ENCODE results near the gene NSF. TPM values are rescaled to one million over a fixed set of nuclear protein-coding genes. Genes with fewer than 3 reads are reported as not detected.
"Not testable (repeated sequence)": the region's sequence is repeated elsewhere in the genome, so short reads cannot be mapped to it uniquely, and the experiment has no call there.

Gene NSF
- total RNA-seq, 2 donors from 2014 or later, result 29.7 to 41.0 TPM

- H3K27me3 ChIP-seq (ENCODE audit: control insufficient read depth, insufficient read depth, low read length, poor library complexity, severe bottlenecking); H3K36me3 Mint-ChIP-seq (ENCODE audit: low read depth); DNase-seq; H3K27ac ChIP-seq (ENCODE audit: low read depth, low read length); H3K4me1 Mint-ChIP-seq; H3K4me3 Mint-ChIP-seq; H3K27ac Mint-ChIP-seq; H3K27me3 Mint-ChIP-seq (ENCODE audit: insufficient read depth); H3K4me3 ChIP-seq (ENCODE audit: low read length); H3K9me3 ChIP-seq (ENCODE audit: control insufficient read depth, low read length); H3K9ac ChIP-seq (ENCODE audit: extremely low read depth, low read length, poor library complexity, severe bottlenecking); H3K36me3 ChIP-seq (ENCODE audit: control insufficient read depth, insufficient read depth, low read length); H3K9me3 Mint-ChIP-seq; H3K4me1 ChIP-seq (ENCODE audit: control insufficient read depth, insufficient read depth, low read length): not testable (repeated sequence)
- no CpG with 5 or more reads among the region's 2 CpGs for WGBS, 2 experiments (ENCODE audit: insufficient coverage in 1 of 2, insufficient read length in 1 of 2)
These were observed 57.3 kb downstream of the NSF start for GRCh38 chr17:46647688-46648278.

GRCh38 chr17:46649246-46649645 lies 58.8 kb downstream of the NSF start:
- H3K9me3 ChIP-seq (ENCODE audit: control insufficient read depth, low read length); H3K4me1 ChIP-seq (ENCODE audit: control insufficient read depth, insufficient read depth, low read length); H3K27ac ChIP-seq (ENCODE audit: low read depth, low read length); H3K9me3 Mint-ChIP-seq; H3K27ac Mint-ChIP-seq; H3K4me3 ChIP-seq (ENCODE audit: low read length); H3K4me3 Mint-ChIP-seq; H3K27me3 ChIP-seq (ENCODE audit: control insufficient read depth, insufficient read depth, low read length, poor library complexity, severe bottlenecking); H3K9ac ChIP-seq (ENCODE audit: extremely low read depth, low read length, poor library complexity, severe bottlenecking); H3K4me1 Mint-ChIP-seq; H3K27me3 Mint-ChIP-seq (ENCODE audit: insufficient read depth); H3K36me3 ChIP-seq (ENCODE audit: control insufficient read depth, insufficient read depth, low read length); H3K36me3 Mint-ChIP-seq (ENCODE audit: low read depth): not testable (repeated sequence)
- WGBS, 2 experiments (ENCODE audit: insufficient coverage in 1 of 2, insufficient read length in 1 of 2), result 100% methylated on average over 1 of the region's 7 CpGs; no CpG with 5 or more reads in 1 of the 2 experiments
- peak; percentile 13 for DNase-seq

- not testable (repeated sequence) for H3K27me3 ChIP-seq (ENCODE audit: control insufficient read depth, insufficient read depth, low read length, poor library complexity, severe bottlenecking); H3K4me3 Mint-ChIP-seq; H3K9ac ChIP-seq (ENCODE audit: extremely low read depth, low read length, poor library complexity, severe bottlenecking); H3K9me3 ChIP-seq (ENCODE audit: control insufficient read depth, low read length); H3K36me3 ChIP-seq (ENCODE audit: control insufficient read depth, insufficient read depth, low read length); H3K4me1 Mint-ChIP-seq; H3K27me3 Mint-ChIP-seq (ENCODE audit: insufficient read depth); H3K4me3 ChIP-seq (ENCODE audit: low read length); H3K9me3 Mint-ChIP-seq; DNase-seq; H3K27ac ChIP-seq (ENCODE audit: low read depth, low read length); H3K4me1 ChIP-seq (ENCODE audit: control insufficient read depth, insufficient read depth, low read length); H3K27ac Mint-ChIP-seq; H3K36me3 Mint-ChIP-seq (ENCODE audit: low read depth)
- no CpG with 5 or more reads among the region's 7 CpGs for WGBS, 2 experiments (ENCODE audit: insufficient coverage in 1 of 2, insufficient read length in 1 of 2)
These were observed 61.7 kb downstream of the NSF start for GRCh38 chr17:46652024-46652643.

GRCh38 chr17:46658235-46658634 lies 67.8 kb downstream of the NSF start:
- not testable (repeated sequence) for H3K36me3 Mint-ChIP-seq (ENCODE audit: low read depth); H3K27me3 Mint-ChIP-seq (ENCODE audit: insufficient read depth)
- WGBS, 2 experiments (ENCODE audit: insufficient coverage in 1 of 2, insufficient read length in 1 of 2), result no CpG with 5 or more reads among the region's 5 CpGs

GRCh38 chr17:46659702-46660101 lies 69.2 kb downstream of the NSF start:
- WGBS, 2 experiments (ENCODE audit: insufficient coverage in 1 of 2, insufficient read length in 1 of 2), result no CpG with 5 or more reads among the region's 4 CpGs
- H3K4me3 ChIP-seq (ENCODE audit: low read length); H3K9me3 Mint-ChIP-seq; H3K4me3 Mint-ChIP-seq; H3K27me3 Mint-ChIP-seq (ENCODE audit: insufficient read depth); H3K36me3 ChIP-seq (ENCODE audit: control insufficient read depth, insufficient read depth, low read length); H3K27ac Mint-ChIP-seq; H3K27ac ChIP-seq (ENCODE audit: low read depth, low read length); H3K9me3 ChIP-seq (ENCODE audit: control insufficient read depth, low read length); H3K27me3 ChIP-seq (ENCODE audit: control insufficient read depth, insufficient read depth, low read length, poor library complexity, severe bottlenecking); DNase-seq; H3K36me3 Mint-ChIP-seq (ENCODE audit: low read depth); H3K4me1 Mint-ChIP-seq; H3K4me1 ChIP-seq (ENCODE audit: control insufficient read depth, insufficient read depth, low read length); H3K9ac ChIP-seq (ENCODE audit: extremely low read depth, low read length, poor library complexity, severe bottlenecking): not testable (repeated sequence)

More at GRCh38 chr17:46658235-46658634, 67.8 kb downstream of the NSF start:
- not testable (repeated sequence) for H3K4me3 Mint-ChIP-seq; DNase-seq; H3K27me3 ChIP-seq (ENCODE audit: control insufficient read depth, insufficient read depth, low read length, poor library complexity, severe bottlenecking); H3K4me3 ChIP-seq (ENCODE audit: low read length); H3K4me1 ChIP-seq (ENCODE audit: control insufficient read depth, insufficient read depth, low read length); H3K27ac ChIP-seq (ENCODE audit: low read depth, low read length); H3K27ac Mint-ChIP-seq; H3K36me3 ChIP-seq (ENCODE audit: control insufficient read depth, insufficient read depth, low read length); H3K9ac ChIP-seq (ENCODE audit: extremely low read depth, low read length, poor library complexity, severe bottlenecking); H3K4me1 Mint-ChIP-seq; H3K9me3 ChIP-seq (ENCODE audit: control insufficient read depth, low read length); H3K9me3 Mint-ChIP-seq

GRCh38 chr17:46663123-46663522 lies 72.7 kb downstream of the NSF start:
- H3K9ac ChIP-seq (ENCODE audit: extremely low read depth, low read length, poor library complexity, severe bottlenecking); H3K4me1 Mint-ChIP-seq; H3K36me3 Mint-ChIP-seq (ENCODE audit: low read depth); H3K27ac ChIP-seq (ENCODE audit: low read depth, low read length); H3K36me3 ChIP-seq (ENCODE audit: control insufficient read depth, insufficient read depth, low read length); H3K4me3 Mint-ChIP-seq; H3K4me1 ChIP-seq (ENCODE audit: control insufficient read depth, insufficient read depth, low read length); DNase-seq; H3K27me3 ChIP-seq (ENCODE audit: control insufficient read depth, insufficient read depth, low read length, poor library complexity, severe bottlenecking); H3K4me3 ChIP-seq (ENCODE audit: low read length); H3K9me3 ChIP-seq (ENCODE audit: control insufficient read depth, low read length); H3K9me3 Mint-ChIP-seq; H3K27me3 Mint-ChIP-seq (ENCODE audit: insufficient read depth); H3K27ac Mint-ChIP-seq: not testable (repeated sequence)
- no CpG with 5 or more reads among the region's 1 CpG for WGBS, 2 experiments (ENCODE audit: insufficient coverage in 1 of 2, insufficient read length in 1 of 2)

GRCh38 chr17:46663552-46663951 lies 73.1 kb downstream of the NSF start:
- WGBS, 2 experiments (ENCODE audit: insufficient coverage in 1 of 2, insufficient read length in 1 of 2), result no CpG with 5 or more reads among the region's 2 CpGs
- not testable (repeated sequence) for H3K9me3 Mint-ChIP-seq; H3K4me3 Mint-ChIP-seq; H3K4me3 ChIP-seq (ENCODE audit: low read length); H3K36me3 Mint-ChIP-seq (ENCODE audit: low read depth); H3K9me3 ChIP-seq (ENCODE audit: control insufficient read depth, low read length); H3K36me3 ChIP-seq (ENCODE audit: control insufficient read depth, insufficient read depth, low read length); DNase-seq; H3K27ac Mint-ChIP-seq; H3K9ac ChIP-seq (ENCODE audit: extremely low read depth, low read length, poor library complexity, severe bottlenecking); H3K4me1 ChIP-seq (ENCODE audit: control insufficient read depth, insufficient read depth, low read length); H3K27me3 Mint-ChIP-seq (ENCODE audit: insufficient read depth); H3K27me3 ChIP-seq (ENCODE audit: control insufficient read depth, insufficient read depth, low read length, poor library complexity, severe bottlenecking); H3K27ac ChIP-seq (ENCODE audit: low read depth, low read length); H3K4me1 Mint-ChIP-seq

Measured in endodermal cell (in vitro differentiated cells).